BJ (cell line): ENCODE data around the gene UNC13D. TPM values are rescaled to one million over a fixed set of nuclear protein-coding genes. Genes with fewer than 3 reads are reported as not detected.
"Not testable (repeated sequence)": the region's sequence is repeated elsewhere in the genome, so short reads cannot be mapped to it uniquely, and the experiment has no call there.

ENCODE experiments used
- CTCF ChIA-PET: fragments of 350-600 bp; formaldehyde crosslinking; extraction: SDS; loops from one replicate; lab custom pipeline; 2021; ENCODE audit warnings: antibody characterized with exemption, inconsistent platforms; lab: Yijun Ruan, JAX
- POLR2A ChIA-PET: fragments of 300-600 bp; sonication (Branson Sonifier 250); formaldehyde crosslinking; extraction: SDS; loops from one replicate; lab custom pipeline; 2021; ENCODE audit warnings: antibody characterized with exemption; lab: Charles Lee
- DNase-seq: peaks from one replicate; pipeline ENCODE4 v3.0.0-alpha.2; 2011; ENCODE audit warnings: low read depth
- H3K27me3 ChIP-seq: 2 replicates; pipeline ENCODE4 v1.6.0; 2011; ENCODE audit warnings: low read length; ENCODE audit not compliant: control insufficient read depth, insufficient read depth
- H3K36me3 ChIP-seq: 2 replicates; pipeline ENCODE4 v1.5.1; 2011; ENCODE audit warnings: low read length; ENCODE audit not compliant: control insufficient read depth, insufficient read depth
- H3K4me3 ChIP-seq: 2 replicates; pipeline ENCODE4 v1.5.1; 2011; ENCODE audit warnings: low read depth, mild to moderate bottlenecking, control low read depth, low read length
- polyA plus RNA-seq: library from polyadenylated mRNA; depleted of rRNA; stranded (reverse); fragments of >200 nt; gene quantifications from 2 replicates; pipeline ENCODE4 v1.2.3, GENCODE V29; 2011
- TF ChIP-seq, protein P1 (sequence below): IDR thresholded peaks from 2 replicates; pipeline ENCODE4 v1.5.1; 2011; ENCODE audit warnings: low read depth, mild to moderate bottlenecking, control low read depth, inconsistent platforms, low read length, moderate library complexity; ENCODE audit not compliant: insufficient read depth

Gene UNC13D
- polyA plus RNA-seq, 1 experiment, result 0.40 TPM

DNA sequence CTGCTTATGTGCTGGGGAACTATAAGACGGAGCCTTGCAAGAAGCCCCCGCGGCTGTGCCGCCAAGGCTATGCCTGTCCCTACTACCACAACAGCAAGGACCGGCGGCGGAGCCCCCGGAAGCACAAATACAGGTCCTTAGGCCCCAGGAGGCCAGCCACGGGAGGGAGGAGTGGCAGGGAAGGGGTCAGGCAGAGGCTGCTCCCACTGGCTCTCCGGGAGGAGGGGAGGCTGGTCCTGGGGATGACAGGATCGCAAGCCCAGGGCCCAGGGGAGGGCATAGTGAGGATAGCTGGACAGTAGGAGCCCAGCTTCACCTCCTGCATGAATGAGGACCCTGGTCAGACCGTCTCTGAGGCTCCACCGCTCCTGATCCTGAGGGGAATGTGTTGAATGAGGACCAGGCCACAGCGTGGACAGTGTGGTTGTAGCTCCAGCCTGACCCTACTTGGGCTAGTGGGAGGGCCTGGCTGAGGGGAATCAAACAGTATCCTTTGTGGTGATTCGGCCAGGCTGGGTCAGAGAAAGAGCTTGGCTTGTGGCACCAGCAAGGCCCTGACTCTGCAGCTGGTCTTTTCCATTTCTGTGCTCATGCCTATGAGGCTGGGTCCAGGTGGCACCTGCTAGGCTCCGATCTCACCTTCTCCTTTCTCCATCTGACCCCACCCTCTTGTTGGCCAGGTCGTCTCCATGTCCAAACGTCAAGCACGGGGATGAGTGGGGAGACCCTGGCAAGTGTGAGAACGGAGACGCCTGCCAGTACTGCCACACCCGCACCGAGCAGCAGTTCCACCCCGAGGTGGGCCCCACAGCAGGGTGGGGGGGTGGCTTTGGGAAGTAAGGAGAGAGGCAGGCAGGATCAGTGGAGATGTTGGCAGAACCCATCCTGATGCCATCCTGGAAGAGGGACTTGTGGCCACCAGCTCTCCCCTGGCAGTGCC, 30.9 kb downstream of the UNC13D start:
- H3K4me3 ChIP-seq, result no peak overlapping the region
- TF ChIP-seq, protein P1, sequence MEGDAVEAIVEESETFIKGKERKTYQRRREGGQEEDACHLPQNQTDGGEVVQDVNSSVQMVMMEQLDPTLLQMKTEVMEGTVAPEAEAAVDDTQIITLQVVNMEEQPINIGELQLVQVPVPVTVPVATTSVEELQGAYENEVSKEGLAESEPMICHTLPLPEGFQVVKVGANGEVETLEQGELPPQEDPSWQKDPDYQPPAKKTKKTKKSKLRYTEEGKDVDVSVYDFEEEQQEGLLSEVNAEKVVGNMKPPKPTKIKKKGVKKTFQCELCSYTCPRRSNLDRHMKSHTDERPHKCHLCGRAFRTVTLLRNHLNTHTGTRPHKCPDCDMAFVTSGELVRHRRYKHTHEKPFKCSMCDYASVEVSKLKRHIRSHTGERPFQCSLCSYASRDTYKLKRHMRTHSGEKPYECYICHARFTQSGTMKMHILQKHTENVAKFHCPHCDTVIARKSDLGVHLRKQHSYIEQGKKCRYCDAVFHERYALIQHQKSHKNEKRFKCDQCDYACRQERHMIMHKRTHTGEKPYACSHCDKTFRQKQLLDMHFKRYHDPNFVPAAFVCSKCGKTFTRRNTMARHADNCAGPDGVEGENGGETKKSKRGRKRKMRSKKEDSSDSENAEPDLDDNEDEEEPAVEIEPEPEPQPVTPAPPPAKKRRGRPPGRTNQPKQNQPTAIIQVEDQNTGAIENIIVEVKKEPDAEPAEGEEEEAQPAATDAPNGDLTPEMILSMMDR, result no peak
- H3K36me3 ChIP-seq, result peaks cover 35% of the 10 kb centered on the region
- CTCF ChIA-PET, result interaction anchor here (0.5 to 7.7 kb wide), 3 partner anchors 9 to 24 kb away, joined by 3 to 56 read pairs (median 4); no protein-coding TSS in a partner anchor
- no peak for DNase-seq
- H3K27me3 ChIP-seq, result no peaks in the 10 kb centered on the region
- POLR2A ChIA-PET, result no interaction called here

DNA sequence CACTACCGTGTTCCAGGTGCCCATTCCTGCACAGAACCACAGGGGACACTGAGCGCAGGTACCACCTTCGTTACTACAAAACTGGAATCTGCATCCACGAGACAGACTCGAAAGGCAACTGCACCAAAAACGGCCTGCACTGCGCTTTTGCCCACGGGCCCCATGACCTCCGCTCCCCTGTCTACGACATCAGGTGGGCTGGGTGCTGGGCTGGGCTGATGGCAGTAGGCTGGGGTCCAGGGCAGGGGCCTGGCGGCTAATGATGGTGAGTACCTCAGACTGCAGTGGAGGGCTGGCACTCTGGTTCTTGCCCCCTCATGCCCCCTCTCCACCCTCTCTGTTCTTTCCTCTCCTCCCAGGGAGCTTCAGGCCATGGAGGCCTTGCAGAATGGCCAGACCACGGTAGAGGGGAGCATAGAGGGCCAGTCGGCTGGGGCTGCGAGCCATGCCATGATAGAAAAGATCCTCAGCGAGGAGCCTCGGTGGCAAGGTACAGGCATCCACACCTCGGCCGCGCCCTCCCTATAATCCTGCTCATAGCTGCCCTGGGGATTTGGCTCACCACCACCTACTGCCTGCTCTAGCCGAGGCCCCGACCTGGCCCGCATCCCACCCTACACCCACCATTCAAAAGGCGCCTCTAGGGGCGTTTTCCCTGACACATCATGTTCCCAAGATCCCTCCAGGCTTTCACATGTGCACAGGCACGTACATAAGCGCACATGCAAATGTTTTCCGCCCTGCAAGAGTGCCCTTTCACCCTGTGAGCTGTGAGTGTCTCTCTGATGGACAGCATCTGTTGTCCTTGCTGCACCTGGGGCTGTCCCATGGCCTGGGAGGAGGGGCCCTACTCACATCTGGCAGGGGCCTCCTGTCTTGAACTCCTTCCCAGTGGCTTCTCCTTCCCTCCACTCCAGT, 31.8 kb downstream of the UNC13D start:
- Histone ChIP-seq H3K27me3 (no peaks in the 10 kb centered on the region), H3K4me3 (no peak overlapping the region), H3K36me3 (peaks cover 29% of the 10 kb centered on the region)
- ChIA-PET CTCF (interaction anchor here (1.5 to 7.7 kb wide), 2 partner anchors 8 to 16 kb away, joined by 4 to 56 read pairs; no protein-coding TSS in a partner anchor), POLR2A (no interaction called here)
- TF ChIP-seq, protein P1, result no peak
- no peak for DNase-seq

DNA sequence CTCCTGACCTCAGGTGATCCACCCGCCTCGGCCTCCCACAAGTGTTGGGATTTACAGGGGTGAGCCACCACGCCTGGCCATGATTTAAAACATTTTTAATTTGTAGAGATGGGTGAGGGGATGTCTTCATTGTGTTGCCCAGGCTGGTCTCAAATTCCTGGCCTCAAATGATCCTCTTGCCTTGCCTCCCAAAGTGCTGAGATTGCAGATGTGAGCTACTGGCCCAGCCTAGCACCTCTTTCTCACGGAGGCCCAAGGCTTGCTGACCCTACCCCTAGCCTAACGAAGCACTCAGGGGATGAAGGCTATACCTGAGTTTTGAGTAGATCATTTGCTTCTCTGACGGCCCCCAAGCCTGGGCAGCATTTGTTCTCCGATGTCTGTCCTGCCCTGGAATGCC, 33.0 kb downstream of the UNC13D start:
- no peak for DNase-seq
- POLR2A ChIA-PET, result no interaction called here
- Histone ChIP-seq H3K36me3 (peaks cover 22% of the 10 kb centered on the region), H3K27me3 (no peaks in the 10 kb centered on the region), H3K4me3 (no peak overlapping the region)
- CTCF ChIA-PET, result interaction anchor here (1.0 kb wide), 1 partner anchor 25 kb away, joined by 3 read pairs; no protein-coding TSS in a partner anchor
- TF ChIP-seq, protein P1, result no peak

DNA sequence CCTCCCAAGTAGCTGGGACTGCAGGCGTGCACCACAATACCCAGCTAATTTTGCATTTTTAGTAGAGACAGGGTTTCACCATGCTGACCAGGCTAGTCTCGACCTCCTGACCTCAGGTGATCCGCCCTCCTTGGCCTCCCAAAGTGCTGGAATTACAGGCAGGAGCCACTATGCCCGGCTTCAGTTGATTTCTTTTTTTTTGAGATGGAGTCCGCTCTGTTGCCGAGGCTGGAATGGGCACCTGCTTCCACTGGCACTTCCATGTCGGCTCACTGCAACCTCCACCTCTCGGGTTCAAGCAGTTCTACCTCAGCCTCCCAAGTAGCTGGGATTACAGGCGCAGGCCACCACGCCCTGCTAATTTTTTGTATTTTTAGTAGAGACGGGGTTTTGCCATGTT, 33.4 kb downstream of the UNC13D start:
- POLR2A ChIA-PET, H3K4me3 ChIP-seq, DNase-seq, H3K27me3 ChIP-seq: not testable (repeated sequence)
- CTCF ChIA-PET, result interaction anchor here (1.0 kb wide), 1 partner anchor 24 kb away, joined by 3 read pairs; no protein-coding TSS in a partner anchor
- peaks cover 21% of the 10 kb centered on the region for H3K36me3 ChIP-seq

DNA sequence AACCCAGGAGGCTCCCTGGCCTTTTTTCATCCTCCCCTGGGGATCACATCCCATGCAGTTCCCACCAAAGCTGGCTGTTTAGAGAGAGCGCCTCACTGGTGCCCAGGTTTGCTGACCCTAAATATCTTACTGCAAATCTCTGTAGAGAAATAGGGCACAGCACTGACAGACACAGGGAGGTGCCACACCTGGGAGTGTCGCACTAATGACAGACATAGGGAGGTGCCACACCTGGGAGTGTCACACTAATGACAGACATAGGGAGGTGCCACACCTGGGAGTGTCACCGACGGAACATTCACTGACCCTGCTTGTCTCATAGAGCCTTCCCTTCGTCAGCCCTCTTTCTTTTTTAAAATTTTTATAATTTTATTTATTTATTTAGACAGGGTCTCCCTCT, 34.0 kb downstream of the UNC13D start:
- DNase-seq, result no peak
- TF ChIP-seq, protein P1, result no peak
- Histone ChIP-seq H3K27me3 (no peaks in the 10 kb centered on the region), H3K4me3 (no peak overlapping the region), H3K36me3 (peaks cover 19% of the 10 kb centered on the region)
- ChIA-PET POLR2A (no interaction called here), CTCF (interaction anchor here (1.0 kb wide), 1 partner anchor 24 kb away, joined by 3 read pairs; no protein-coding TSS in a partner anchor)
